Sigmoid colon (tissue), 4 donors: Measurements from ENCODE around the gene GID4.

Source experiments
- CTCF ChIP-seq, 4 experiments: fragments of 450-650 bp in 3 of 4; fragments of 200-600 bp in 1 of 4; IDR thresholded peaks; one replicate each; pipeline ENCODE4 v1.5.1; 2016 to 2019; ENCODE audit warnings: antibody characterized with exemption in 4 of 4, mild to moderate bottlenecking in 3 of 4, moderate library complexity in 2 of 4
- EP300 ChIP-seq, 4 donors: sonication (generic); formaldehyde crosslinking; IDR thresholded peaks; one replicate each; pipeline ENCODE4 v1.6.1; 2017; ENCODE audit warnings: antibody characterized with exemption in 4 of 4
- POLR2A ChIP-seq, 2 donors: fragments of 450-650 bp; IDR thresholded peaks; one replicate each; pipeline ENCODE4 v1.6.1; 2016; ENCODE audit warnings: antibody characterized with exemption in 2 of 2, mild to moderate bottlenecking in 2 of 2, moderate library complexity in 2 of 2
- POLR2AphosphoS5 ChIP-seq, 4 donors: sonication (generic); formaldehyde crosslinking; IDR thresholded peaks; one replicate each; pipeline ENCODE4 v1.6.1; 2017; ENCODE audit warnings: antibody characterized with exemption in 4 of 4

- no peak for TF ChIP-seq POLR2A (IDR thresholded peaks at IDR 0.05)
- TF ChIP-seq CTCF (IDR thresholded peaks at IDR 0.05), result no peak
- TF ChIP-seq EP300 (IDR thresholded peaks at IDR 0.05), result no peak
- no peak for TF ChIP-seq POLR2AphosphoS5 (IDR thresholded peaks at IDR 0.05)
These were observed 40.3 kb upstream of the GID4 start for GRCh38 chr17:17998934-17999333.
